Thymus (tissue), 11 donors: Measurements from ENCODE around the gene EYS. TPM values are rescaled to one million over a fixed set of nuclear protein-coding genes. Genes with fewer than 3 reads are reported as not detected.

Source experiments
- DNase-seq, 9 donors: peaks; one replicate each; pipeline ENCODE4 v3.0.0-alpha.2; 2013; ENCODE audit warnings: low spot score in 9 of 9, low read depth in 6 of 9, missing footprints in 1 of 9
- H3K27ac ChIP-seq, 2 donors: one replicate each; pipeline ENCODE4 v1.5.1; 2013; ENCODE audit warnings: control low read depth in 1 of 2, low read depth in 1 of 2, low read length in 1 of 2, mild to moderate bottlenecking in 1 of 2, moderate library complexity in 1 of 2
- H3K27me3 ChIP-seq, 2 donors: one replicate each; pipeline ENCODE4 v1.5.1; 2013; ENCODE audit warnings: low read length in 1 of 2; ENCODE audit not compliant: control insufficient read depth in 2 of 2, insufficient read depth in 1 of 2
- H3K36me3 ChIP-seq, 2 donors: one replicate each; pipeline ENCODE4 v1.5.1; 2013; ENCODE audit warnings: low read length in 1 of 2, mild to moderate bottlenecking in 1 of 2, moderate library complexity in 1 of 2; ENCODE audit not compliant: control insufficient read depth in 2 of 2, insufficient read depth in 2 of 2
- H3K4me1 ChIP-seq, 2 donors: one replicate each; pipeline ENCODE4 v1.5.1; 2013; ENCODE audit warnings: low read length in 2 of 2; ENCODE audit not compliant: control insufficient read depth in 2 of 2, insufficient read depth in 2 of 2
- H3K4me3 ChIP-seq, 2 donors: one replicate each; pipeline ENCODE4 v1.5.1; 2013; ENCODE audit warnings: low read length in 2 of 2, control low read depth in 1 of 2, mild to moderate bottlenecking in 1 of 2
- H3K9me3 ChIP-seq, 2 donors: one replicate each; pipeline ENCODE4 v1.5.1; 2013; ENCODE audit warnings: low read length in 1 of 2, mild to moderate bottlenecking in 1 of 2; ENCODE audit not compliant: control insufficient read depth in 2 of 2, insufficient read depth in 1 of 2
- WGBS: extraction: QIAGEN DNeasy Blood & Tissue Kit; methylation state at CpG from one replicate; pipeline ENCODE4 v1.1.7; 2013; 5-methylcytosine and 5-hydroxymethylcytosine counted together
- polyA plus RNA-seq: library from polyadenylated mRNA; stranded (reverse); fragments of 200-250 nt; gene quantifications from one replicate; pipeline ENCODE4 v1.2.3, GENCODE V29; 2013
- total RNA-seq: library from RNA; stranded (reverse); fragments of 120-200 nt; gene quantifications from one replicate; pipeline ENCODE4 v1.2.4, GENCODE V29; 2013
- donor health status: healthy.

EYS gene
- total and polyA plus RNA-seq, 2 donors: 0.05 to 0.28 TPM

DNA sequence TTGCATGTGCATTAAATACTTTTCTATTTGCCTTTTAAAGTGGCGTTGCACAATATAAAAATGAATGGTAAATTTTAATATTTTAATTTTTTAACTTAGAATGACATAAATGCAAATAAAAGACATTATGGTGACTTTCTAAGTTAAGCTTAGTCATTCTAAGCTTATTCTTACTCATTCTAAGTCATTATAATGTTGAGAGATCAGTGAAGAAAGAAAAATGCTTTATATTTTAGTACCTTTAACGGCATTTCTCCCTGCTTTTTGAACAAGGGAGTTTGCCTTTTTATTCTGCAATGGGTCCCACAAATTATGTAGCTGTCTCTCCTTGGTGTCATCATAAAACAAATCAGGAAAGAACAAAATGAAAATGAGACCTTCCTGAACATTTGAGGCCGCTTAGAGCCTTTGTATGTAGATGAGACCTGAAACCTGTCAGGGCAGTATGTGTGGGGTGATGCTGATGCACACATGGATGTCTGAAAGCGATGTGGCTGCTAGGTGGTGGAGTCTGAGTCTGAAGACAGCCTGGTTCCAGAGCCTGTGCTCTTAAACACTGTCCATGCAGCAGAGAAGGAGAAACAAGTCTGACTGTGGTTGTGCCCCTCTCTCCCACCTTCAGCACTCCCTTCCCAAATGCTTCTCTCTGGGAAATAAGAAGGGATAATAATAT lies 1913.4 kb downstream of the EYS start:
- Histone ChIP-seq H3K27me3 (no peaks in the 10 kb centered on the region), H3K9me3 (no peaks in the 10 kb centered on the region), H3K4me3 (no peak overlapping the region), H3K4me1 (no peaks in the 10 kb centered on the region), H3K36me3 (no peaks in the 10 kb centered on the region), H3K27ac (no peak overlapping the region)
- WGBS: 93% methylated on average over 4 of the region's 4 CpGs
- no peak for DNase-seq

DNA sequence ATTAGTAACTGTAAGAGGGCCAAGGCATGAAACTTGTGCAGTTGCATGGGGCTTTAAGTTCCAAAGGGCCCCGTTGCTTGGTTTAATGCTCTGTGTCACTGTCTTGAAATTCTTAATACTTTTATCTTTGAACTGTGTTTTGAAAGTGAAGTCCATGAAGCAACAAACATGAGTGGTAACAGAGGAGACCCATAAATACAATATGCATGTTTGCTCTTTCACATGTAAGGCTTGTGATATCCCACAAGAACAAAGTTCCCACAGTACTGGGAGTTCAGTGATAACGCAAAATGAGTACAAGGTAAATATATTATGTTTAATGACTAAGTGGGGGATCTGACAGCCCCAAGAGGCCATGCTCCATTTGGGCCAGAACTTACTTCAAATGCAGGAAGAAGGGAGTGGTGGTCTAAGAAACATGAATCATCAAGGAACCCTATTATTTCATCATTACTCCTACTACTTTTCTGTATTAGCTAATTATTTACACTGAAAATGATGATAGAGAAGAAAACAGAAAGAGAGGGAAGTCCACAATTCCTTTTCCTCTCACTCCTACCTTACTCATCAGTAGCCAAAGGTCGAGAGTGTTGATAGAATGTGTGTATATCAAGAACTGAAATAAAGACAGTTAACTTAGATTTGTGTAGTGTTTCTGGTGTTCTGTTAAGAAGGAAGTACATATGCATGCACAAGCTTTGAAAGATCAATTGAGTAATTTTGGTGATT lies 1914.1 kb downstream of the EYS start:
- no peaks in the 10 kb centered on the region for H3K36me3 ChIP-seq
- H3K4me3 ChIP-seq: no peak overlapping the region
- no peak for DNase-seq
- H3K4me1 ChIP-seq: no peaks in the 10 kb centered on the region
- no peaks in the 10 kb centered on the region for H3K9me3 ChIP-seq
- H3K27ac ChIP-seq: no peak overlapping the region
- WGBS: 90% methylated on average over 3 of the region's 3 CpGs
- no peaks in the 10 kb centered on the region for H3K27me3 ChIP-seq

DNA sequence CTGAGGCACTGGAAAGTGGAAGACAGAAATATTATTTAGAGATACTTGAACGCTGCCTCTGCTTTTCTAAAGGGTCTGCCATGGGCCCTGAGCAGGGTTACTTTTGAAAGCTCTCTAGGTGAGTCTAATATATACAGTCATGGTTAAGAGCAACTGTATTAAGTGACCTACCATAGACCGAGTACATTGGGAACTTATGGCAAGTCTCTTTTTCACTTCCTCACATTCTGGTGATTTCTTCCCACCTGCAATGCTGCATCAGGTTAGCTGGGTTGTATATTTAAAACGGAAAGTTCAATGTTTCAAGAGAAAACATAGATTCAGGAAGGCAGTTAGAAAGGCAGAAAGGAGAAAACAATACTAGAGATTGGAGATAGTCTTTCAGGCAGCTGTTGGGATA lies 1916.7 kb downstream of the EYS start:
- Histone ChIP-seq H3K27ac (no peak overlapping the region), H3K27me3 (no peaks in the 10 kb centered on the region), H3K36me3 (no peaks in the 10 kb centered on the region), H3K4me1 (no peaks in the 10 kb centered on the region), H3K4me3 (no peak overlapping the region), H3K9me3 (no peaks in the 10 kb centered on the region)
- 90% methylated on average over 3 of the region's 3 CpGs for WGBS
- DNase-seq: no peak

DNA sequence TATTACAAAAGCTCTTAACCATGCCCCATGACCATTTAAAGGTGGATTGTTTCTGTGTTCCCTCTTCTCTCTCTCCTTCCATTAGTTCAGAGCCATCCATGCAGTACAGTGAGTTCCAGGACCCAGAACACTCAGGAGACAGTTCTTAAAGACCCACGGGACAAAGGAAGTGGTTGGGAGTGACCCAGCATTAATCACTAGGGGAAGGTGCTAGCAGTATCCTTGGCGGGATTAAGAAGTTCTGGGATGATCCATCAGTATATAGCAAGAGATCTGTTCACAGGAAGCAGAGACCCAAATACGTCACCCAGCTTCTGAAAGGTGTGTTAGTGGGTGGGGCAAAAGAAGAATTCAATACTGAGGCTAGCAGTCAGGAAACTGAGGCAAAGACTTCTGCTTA lies 1917.3 kb downstream of the EYS start:
- WGBS: 86% methylated on average over 3 of the region's 3 CpGs
- Histone ChIP-seq H3K27me3 (no peaks in the 10 kb centered on the region), H3K36me3 (no peaks in the 10 kb centered on the region), H3K27ac (no peak overlapping the region), H3K4me3 (no peak overlapping the region), H3K4me1 (no peaks in the 10 kb centered on the region), H3K9me3 (no peaks in the 10 kb centered on the region)
- no peak for DNase-seq

DNA sequence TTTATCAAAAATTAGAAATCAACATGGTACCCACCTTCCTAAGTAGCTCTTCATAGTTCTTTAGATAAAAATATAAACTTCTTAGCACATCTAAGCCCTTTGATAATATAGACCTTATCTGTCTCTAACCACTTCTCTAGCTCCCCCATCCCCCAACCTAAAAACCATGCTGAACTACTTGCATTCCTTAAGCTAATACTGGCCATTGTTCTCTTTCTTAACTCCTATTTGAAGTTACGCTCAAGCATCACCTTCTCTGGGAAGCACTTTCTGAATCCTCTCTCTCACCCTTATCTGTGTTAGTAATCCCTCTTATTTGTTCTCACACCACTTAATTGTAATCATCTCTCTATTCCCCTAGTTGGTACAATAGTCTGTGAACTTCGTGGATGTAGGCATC lies 1918.5 kb downstream of the EYS start:
- WGBS: 85% methylated on average over 2 of the region's 2 CpGs
- Histone ChIP-seq H3K27me3 (no peaks in the 10 kb centered on the region), H3K27ac (no peak overlapping the region), H3K4me1 (no peaks in the 10 kb centered on the region), H3K9me3 (no peaks in the 10 kb centered on the region), H3K4me3 (no peak overlapping the region), H3K36me3 (no peaks in the 10 kb centered on the region)
- no peak for DNase-seq

DNA sequence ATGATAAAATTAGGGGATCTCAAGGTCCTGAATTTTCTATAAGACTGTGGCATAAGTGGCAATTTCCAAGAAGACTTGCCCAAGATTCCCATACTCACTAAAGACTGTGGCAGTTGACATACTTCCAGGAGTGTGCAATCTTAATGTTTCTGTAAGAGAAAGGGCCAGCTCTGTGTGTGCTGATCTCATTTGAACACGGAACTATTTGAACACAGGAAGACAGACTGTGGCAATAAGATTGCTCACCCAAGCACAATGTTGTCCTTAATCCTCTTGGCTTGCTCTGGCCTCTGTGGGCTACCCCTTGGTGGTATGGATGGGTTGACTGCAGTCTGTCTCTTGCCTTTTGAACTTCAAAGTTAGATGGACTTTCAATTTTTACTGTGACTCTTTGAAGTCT lies 1920.0 kb downstream of the EYS start:
- WGBS: 91% methylated on average over 1 of the region's 1 CpG
- no peak overlapping the region for H3K27ac ChIP-seq
- DNase-seq: no peak

DNA sequence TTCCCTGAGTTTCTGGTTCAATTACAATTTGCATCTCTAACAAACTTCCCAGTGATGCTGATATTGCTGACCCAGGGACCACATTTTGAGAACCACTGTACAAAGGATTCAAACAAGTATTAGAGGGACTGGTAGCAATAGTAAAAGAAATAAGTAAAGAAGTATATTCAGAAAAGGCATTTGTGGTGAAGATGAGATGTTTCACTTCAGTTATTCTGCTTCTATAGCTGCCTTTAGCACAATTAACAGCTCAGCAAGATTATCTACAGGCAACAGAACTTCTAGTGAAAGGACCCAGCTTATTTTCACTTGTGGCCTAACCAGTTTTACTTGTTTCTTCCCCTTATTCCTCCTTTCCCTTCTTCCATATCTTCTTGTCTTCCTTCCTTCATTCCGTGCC lies 1922.0 kb downstream of the EYS start:
- no peak overlapping the region for H3K27ac ChIP-seq
- no peaks in the 10 kb centered on the region for H3K36me3 ChIP-seq
- no peak for DNase-seq
- no peak overlapping the region for H3K4me3 ChIP-seq
- H3K4me1 ChIP-seq: no peaks in the 10 kb centered on the region
- no peaks in the 10 kb centered on the region for H3K9me3 ChIP-seq
- WGBS: 86% methylated on average over 1 of the region's 1 CpG
- H3K27me3 ChIP-seq: no peaks in the 10 kb centered on the region

More for the DNA sequence above, 1920.0 kb downstream of the EYS start:
- Histone ChIP-seq H3K9me3 (no peaks in the 10 kb centered on the region), H3K27me3 (no peaks in the 10 kb centered on the region), H3K36me3 (no peaks in the 10 kb centered on the region), H3K4me1 (no peaks in the 10 kb centered on the region), H3K4me3 (no peak overlapping the region)

DNA sequence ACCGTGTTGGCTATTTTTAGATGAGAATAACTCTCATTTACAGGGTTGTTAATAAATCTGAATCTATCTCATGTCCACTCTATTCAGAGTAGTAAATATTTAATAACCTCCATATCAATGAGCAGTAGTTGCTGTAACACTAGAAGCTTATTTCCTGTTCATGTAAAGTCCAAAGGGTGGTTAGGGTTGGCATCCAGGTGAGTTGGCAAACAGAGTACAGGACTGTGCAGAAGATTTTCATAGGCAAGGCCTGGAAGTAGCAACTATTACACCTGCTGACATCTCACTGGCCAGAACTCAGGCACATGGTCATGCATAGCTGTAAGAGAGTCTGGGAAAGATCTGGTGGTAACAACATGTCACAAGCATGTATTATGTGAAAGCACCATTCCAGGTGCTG lies 1923.9 kb downstream of the EYS start:
- Histone ChIP-seq H3K27ac (no peak overlapping the region), H3K4me1 (no peaks in the 10 kb centered on the region), H3K36me3 (no peaks in the 10 kb centered on the region), H3K9me3 (no peaks in the 10 kb centered on the region), H3K27me3 (no peaks in the 10 kb centered on the region), H3K4me3 (no peak overlapping the region)
- no peak for DNase-seq
- WGBS: 91% methylated on average over 1 of the region's 1 CpG

DNA sequence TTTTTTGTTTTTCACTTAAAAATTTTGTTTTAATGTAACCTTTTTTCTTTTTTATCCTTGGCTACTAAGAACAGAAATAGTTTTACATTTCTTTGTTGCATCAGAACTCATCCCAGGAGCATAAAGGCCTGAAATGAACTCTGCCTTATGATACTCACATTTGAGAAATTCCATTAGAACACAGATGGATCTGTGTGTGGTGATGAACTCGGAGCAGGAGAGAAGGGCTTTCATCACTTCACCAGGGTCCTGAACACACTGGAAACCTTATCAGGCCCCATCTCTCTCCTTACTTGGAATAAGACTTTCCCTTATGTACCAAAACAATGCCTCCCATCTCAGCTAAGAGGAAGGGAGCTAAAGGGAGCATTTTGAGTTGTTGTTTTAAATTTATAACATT lies 1932.1 kb downstream of the EYS start:
- Histone ChIP-seq H3K9me3 (no peaks in the 10 kb centered on the region), H3K27ac (no peak overlapping the region), H3K4me1 (no peaks in the 10 kb centered on the region), H3K4me3 (no peak overlapping the region), H3K36me3 (no peaks in the 10 kb centered on the region), H3K27me3 (no peaks in the 10 kb centered on the region)
- no peak for DNase-seq
- 81% methylated on average over 1 of the region's 1 CpG for WGBS
